OCI-M2 (cell line): ENCODE data around the gene AGXT.

Source experiments
- DNase-seq: peaks from one replicate; lab custom pipeline; 2025; ENCODE audit not compliant: unreplicated experiment; lab: John Stamatoyannopoulos, UW

AGXT gene

GRCh38 chr2:240869109-240869955, 708 bp downstream of the AGXT start:
- no peak for DNase-seq

GRCh38 chr2:240869956-240870875, 1.6 kb downstream of the AGXT start:
- no peak for DNase-seq

GRCh38 chr2:240871071-240871958, 2.7 kb downstream of the AGXT start:
- no peak for DNase-seq

GRCh38 chr2:240872317-240873097, 3.9 kb downstream of the AGXT start:
- no peak for DNase-seq

- no peak for DNase-seq
These were observed 4.6 kb downstream of the AGXT start for GRCh38 chr2:240873098-240873788.

- DNase-seq: no peak
These were observed 5.4 kb downstream of the AGXT start for GRCh38 chr2:240873805-240874714.

- no peak for DNase-seq
These were observed 6.1 kb downstream of the AGXT start for GRCh38 chr2:240874715-240875227.

- DNase-seq: no peak
These were observed 6.8 kb downstream of the AGXT start for GRCh38 chr2:240875228-240876034.

- no peak for DNase-seq
These were observed 7.4 kb downstream of the AGXT start for GRCh38 chr2:240876035-240876474.

GRCh38 chr2:240876475-240877251, 8.0 kb downstream of the AGXT start:
- no peak for DNase-seq

GRCh38 chr2:240877460-240878340, 9.1 kb downstream of the AGXT start:
- DNase-seq: no peak

- DNase-seq: no peak
These were observed 9.8 kb downstream of the AGXT start for GRCh38 chr2:240878341-240878936.

- DNase-seq: no peak
These were observed 10.5 kb downstream of the AGXT start for GRCh38 chr2:240879105-240879504.

GRCh38 chr2:240881913-240882312, 13.3 kb downstream of the AGXT start:
- DNase-seq: no peak

GRCh38 chr2:240884221-240884620, 15.6 kb downstream of the AGXT start:
- no peak for DNase-seq
